ENCODE data around the gene SSRP1. TPM values are rescaled to one million over a fixed set of nuclear protein-coding genes. Genes with fewer than 3 reads are reported as not detected.
"Not testable (repeated sequence)": the region's sequence is repeated elsewhere in the genome, so short reads cannot be mapped to it uniquely, and the experiment has no call there.

The SSRP1 gene
- total and polyA plus RNA-seq, 11 donors, result 21.8 to 86.5 (median 41.6) TPM

DNA sequence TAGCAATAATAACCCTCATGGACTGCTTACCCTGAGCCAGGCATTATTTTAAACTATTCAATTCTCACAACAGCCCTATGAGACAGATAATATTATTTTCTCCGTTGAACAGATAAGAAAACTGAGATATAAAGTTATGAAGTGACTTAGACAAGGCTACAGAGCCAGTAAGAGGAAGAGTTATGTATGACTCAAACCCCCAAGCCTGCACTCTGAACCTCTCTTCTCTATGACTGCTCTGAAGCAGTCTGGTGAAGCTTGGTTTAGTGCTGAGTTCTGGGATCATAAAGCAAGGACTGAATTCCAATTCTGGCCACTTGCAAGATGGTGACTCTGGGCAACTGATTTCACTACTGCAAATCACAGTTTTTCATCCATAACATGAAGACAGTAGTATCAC lies 45.4 kb downstream of the SSRP1 start:
- Histone ChIP-seq H3K27me3 (no peaks in the 10 kb centered on the region), H3K4me1 (peaks cover 0 to 30% (median 9%) of the 10 kb centered on the region in 12 donors), H3K4me3 (no peak overlapping the region), H3K27ac (no peak overlapping the region), H3K36me3 (no peaks in the 10 kb centered on the region), H3K9me3 (no peaks in the 10 kb centered on the region)
- ATAC-seq (no peak), DNase-seq (no peak)
- 41 to 61% (median 46%) methylated on average over 1 of the region's 1 CpG for WGBS, 4 donors
- TF ChIP-seq POLR2A (IDR thresholded peaks at IDR 0.05), result no peak
- TF ChIP-seq, protein P1, sequence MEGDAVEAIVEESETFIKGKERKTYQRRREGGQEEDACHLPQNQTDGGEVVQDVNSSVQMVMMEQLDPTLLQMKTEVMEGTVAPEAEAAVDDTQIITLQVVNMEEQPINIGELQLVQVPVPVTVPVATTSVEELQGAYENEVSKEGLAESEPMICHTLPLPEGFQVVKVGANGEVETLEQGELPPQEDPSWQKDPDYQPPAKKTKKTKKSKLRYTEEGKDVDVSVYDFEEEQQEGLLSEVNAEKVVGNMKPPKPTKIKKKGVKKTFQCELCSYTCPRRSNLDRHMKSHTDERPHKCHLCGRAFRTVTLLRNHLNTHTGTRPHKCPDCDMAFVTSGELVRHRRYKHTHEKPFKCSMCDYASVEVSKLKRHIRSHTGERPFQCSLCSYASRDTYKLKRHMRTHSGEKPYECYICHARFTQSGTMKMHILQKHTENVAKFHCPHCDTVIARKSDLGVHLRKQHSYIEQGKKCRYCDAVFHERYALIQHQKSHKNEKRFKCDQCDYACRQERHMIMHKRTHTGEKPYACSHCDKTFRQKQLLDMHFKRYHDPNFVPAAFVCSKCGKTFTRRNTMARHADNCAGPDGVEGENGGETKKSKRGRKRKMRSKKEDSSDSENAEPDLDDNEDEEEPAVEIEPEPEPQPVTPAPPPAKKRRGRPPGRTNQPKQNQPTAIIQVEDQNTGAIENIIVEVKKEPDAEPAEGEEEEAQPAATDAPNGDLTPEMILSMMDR (IDR thresholded peaks at IDR 0.05), result no peak
- intact Hi-C loops (cut with DNase I), result no loop called here

DNA sequence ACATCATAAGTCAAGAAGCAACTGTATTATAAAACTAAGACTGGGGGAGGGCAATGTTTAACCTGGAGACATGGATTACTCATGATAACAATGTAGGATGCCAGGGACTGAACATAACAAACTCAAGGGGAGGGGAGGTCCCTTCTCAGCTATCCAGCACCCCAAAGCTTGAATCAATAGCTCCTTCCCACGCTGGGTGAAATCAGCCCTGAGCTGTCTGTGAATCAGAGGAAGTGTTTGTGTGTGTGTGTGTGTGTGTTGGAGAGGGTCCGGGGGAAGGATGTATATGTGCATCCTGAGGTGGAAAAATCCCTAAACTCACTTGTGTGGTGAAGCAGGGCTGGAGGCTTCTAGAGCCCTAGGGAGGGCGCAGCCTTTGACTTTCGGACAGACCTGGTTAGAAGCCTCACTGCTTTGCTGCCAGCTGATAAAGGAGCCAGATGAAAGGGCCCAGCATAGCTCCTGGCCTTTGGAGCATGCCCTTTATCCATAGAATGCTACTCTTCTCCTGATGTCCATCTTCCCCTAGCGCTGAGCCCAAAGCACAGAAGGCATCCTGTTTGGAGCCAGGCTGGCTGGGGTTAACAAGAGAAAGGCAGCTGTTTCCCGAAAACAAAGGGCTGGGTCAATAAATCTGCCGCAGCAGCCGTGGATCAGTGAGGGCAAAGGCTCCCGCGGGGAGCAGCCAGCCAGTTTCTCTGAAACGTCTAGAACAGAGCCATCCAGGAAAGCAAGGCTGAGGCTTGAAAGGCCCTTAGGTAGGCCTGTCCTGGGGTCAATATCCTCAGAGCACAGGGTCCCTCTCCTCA lies 46.7 kb downstream of the SSRP1 start:
- Histone ChIP-seq H3K27ac (peak overlapping the region in 4 of 12 donors; percentile 27 to 63 (median 36)), H3K4me1 (peaks cover 0 to 17% (median 5%) of the 10 kb centered on the region in 12 donors), H3K36me3 (no peaks in the 10 kb centered on the region), H3K9me3 (no peaks in the 10 kb centered on the region), H3K4me3 (no peak overlapping the region), H3K27me3 (no peaks in the 10 kb centered on the region)
- TF ChIP-seq, protein P1 (IDR thresholded peaks at IDR 0.05), result no peak
- no peak for TF ChIP-seq POLR2A (IDR thresholded peaks at IDR 0.05)
- no peak for DNase-seq
- 22 to 39% (median 29%) methylated on average over 10 to 11 of the region's 11 CpGs for WGBS, 4 donors
- ATAC-seq, result peak in 3 of 4 donors; percentile 14 to 52 (median 27)
- intact Hi-C loops (cut with DNase I), result no loop called here

DNA sequence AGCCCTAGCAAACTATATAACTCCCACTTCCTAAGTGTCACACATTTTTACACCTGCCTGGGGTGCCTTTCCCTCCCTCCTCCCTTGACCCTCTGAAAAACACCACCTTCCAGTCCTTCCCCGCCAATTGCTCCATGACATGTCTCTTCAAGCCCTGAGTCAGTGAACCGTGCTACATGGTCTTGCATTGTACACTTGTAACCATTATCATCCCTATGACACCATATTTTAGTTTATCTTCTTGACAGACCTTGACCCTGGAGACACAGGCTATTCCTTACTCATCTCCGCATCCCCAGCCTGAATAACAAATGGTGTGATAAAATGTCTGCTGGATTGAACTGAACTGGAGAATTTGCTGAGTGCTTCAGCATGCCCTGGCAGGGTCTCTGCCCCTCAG lies 47.8 kb downstream of the SSRP1 start:
- no peaks in the 10 kb centered on the region for H3K9me3 ChIP-seq
- peaks cover 0 to 12% (median 3%) of the 10 kb centered on the region in 12 donors for H3K4me1 ChIP-seq
- DNase-seq (no peak), ATAC-seq (no peak)
- WGBS, 4 donors, result 96 to 98% (median 97%) methylated on average over 3 of the region's 3 CpGs
- intact Hi-C loops (cut with DNase I), result no loop called here
- no peaks in the 10 kb centered on the region for H3K27me3 ChIP-seq
- no peaks in the 10 kb centered on the region for H3K36me3 ChIP-seq
- no peak overlapping the region for H3K27ac ChIP-seq
- no peak overlapping the region for H3K4me3 ChIP-seq
- TF ChIP-seq, protein P1 (IDR thresholded peaks at IDR 0.05), result no peak
- TF ChIP-seq POLR2A (IDR thresholded peaks at IDR 0.05), result no peak

DNA sequence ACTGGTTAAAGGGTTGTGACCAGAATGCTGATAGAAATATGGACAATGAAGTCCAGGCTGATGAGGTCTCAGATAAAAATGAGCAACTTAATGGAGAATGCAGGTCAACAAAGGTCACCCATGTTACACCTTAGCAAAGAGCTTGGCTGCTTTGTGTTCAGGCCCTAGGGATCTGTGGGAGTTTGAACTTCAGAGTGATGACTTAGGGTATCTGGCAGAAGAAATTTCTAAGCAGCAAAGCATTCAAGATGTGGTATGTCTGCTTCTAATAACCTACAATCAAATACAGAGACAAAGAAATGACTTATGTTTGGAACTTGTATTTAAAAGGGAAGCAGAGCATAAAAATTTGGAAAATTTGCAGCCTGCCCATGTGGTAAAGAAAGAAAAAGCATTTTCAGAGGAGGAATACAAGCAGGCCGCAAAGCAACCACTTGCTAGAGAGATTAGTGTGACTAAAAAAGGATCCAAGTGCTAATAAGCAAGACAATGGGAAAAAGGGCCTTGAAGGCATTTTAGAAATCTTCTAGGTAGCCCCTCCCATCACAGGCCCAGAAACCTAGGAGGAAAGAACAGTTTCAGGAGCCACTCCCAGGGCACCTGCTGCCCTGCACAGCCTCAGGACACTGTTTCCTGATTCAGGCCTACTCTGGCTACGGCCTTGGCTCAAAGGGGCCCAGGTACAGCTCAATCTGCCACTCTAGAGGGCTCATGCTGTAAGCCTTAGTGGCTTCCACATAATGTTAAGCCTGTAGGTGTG lies 52.3 kb downstream of the SSRP1 start:
- DNase-seq (no peak), ATAC-seq (no peak)
- Histone ChIP-seq H3K27me3 (no peaks in the 10 kb centered on the region), H3K4me3 (no peak overlapping the region), H3K36me3 (no peaks in the 10 kb centered on the region), H3K4me1 (peaks cover 0 to 5% (median 3%) of the 10 kb centered on the region in 12 donors), H3K9me3 (no peaks in the 10 kb centered on the region), H3K27ac (no peak overlapping the region)
- WGBS, 4 donors, result 90 to 100% (median 95%) methylated on average over 2 of the region's 2 CpGs
- TF ChIP-seq, protein P1 (IDR thresholded peaks at IDR 0.05), result no peak
- TF ChIP-seq POLR2A (IDR thresholded peaks at IDR 0.05), result no peak
- intact Hi-C loops (cut with DNase I), result no loop called here

DNA sequence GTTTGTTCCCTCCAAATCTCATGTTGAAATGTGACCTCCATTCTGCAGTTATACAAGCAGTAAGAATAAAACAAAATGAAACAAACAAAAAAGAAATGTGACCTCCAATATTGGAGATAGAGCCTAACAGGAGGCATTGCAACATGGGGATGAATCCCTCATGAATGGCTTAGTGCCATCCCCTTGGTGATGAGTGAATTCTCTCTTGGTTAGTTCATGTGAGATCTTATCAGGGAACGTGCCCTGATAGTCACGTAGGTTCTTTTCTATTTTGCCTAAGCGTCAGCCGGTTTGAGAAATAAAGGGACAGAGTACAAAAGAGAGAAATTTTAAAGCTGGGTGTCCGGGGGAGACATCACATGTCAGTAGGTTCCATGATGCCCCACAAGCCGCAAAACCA lies 54.1 kb downstream of the SSRP1 start:
- H3K9me3 ChIP-seq; ATAC-seq; intact Hi-C loops (cut with DNase I); H3K27ac ChIP-seq; H3K27me3 ChIP-seq; DNase-seq; H3K36me3 ChIP-seq; H3K4me3 ChIP-seq: not testable (repeated sequence)
- WGBS, 4 donors, result 75 to 91% (median 86%) methylated on average over 6 of the region's 6 CpGs
- peaks cover 0 to 24% (median 18%) of the 10 kb centered on the region in 12 donors for H3K4me1 ChIP-seq

Measured in heart left ventricle (tissue), 16 donors.